Pulmonary artery endothelial cell (primary cell): ENCODE results near the gene NIPAL4. TPM values are rescaled to one million over a fixed set of nuclear protein-coding genes. Genes with fewer than 3 reads are reported as not detected.
A peak's percentile ranks its signal among the peaks of the same experiment; 100 is the strongest.

Source experiments
- DNase-seq: peaks from one replicate; pipeline ENCODE4 v3.0.0-alpha.2; 2011; ENCODE audit warnings: low read depth, low spot score
- total RNA-seq: library from RNA; depleted of rRNA; stranded (reverse); fragments of >200 nt; gene quantifications from 2 replicates; pipeline ENCODE4 v1.2.3, GENCODE V29; 2014

Gene NIPAL4
- total RNA-seq, 1 donor from 2014 or later, result not detected

DNA sequence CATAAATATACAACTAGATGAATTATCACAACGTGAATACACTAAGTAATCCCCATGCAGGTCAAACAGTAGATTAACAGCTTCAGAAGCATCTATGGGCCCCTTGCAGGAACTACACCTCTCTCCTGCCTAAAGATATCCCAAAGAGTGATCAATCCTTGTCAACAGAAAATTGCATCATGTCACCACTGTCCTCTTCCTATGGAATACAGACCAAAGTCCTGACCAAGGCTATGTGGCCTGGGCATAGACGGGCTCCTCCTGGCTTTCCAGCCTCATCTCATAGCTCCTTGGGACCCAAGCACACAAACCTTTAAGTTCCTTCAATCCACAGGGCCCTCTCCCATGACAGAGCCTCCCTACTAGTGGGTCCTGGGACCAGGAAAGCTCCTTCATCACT, 25.3 kb downstream of the NIPAL4 start:
- DNase-seq, result no peak

DNA sequence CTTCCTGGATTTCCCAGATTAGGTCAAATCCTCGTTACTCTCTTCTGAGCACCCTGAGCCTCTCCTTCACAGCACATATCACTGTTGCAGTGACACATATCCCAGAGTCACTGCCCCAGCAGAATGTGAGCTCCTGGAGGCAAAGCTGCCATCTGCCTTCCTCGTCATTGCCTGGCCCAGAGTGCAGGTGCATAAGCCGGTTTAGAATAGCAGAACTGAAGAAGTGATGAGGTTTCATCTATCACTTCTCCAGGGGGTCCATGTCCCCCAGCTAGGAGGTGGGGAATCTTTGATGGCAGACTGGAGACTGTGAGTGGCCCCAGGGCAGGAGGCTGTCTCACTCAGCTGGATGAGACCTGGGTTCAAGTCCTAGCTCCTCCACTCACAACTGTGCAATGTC, 25.8 kb downstream of the NIPAL4 start:
- no peak for DNase-seq

DNA sequence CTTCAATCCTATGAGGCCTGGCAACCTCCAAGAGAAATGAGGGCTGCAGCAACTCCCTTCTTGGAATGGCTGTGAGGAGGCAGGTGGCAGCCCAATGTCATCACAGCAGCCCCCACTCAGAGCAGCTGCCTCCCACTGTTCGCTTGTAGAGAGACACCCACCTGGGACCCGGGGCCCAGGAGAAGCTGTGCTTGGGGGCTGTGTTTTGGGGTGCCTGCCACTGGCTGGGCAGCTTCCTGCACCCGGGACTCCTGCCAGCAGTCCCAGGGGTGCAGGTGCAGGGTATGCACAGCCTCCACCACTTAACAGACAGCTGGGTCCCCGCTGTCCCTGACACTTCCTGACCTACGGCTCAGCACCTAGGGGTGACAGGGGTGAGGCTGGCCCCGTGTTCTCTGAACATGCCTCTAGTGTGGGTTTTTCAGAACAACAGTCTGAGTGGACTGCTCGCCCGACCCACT, 26.2 kb downstream of the NIPAL4 start:
- DNase-seq, result no peak

DNA sequence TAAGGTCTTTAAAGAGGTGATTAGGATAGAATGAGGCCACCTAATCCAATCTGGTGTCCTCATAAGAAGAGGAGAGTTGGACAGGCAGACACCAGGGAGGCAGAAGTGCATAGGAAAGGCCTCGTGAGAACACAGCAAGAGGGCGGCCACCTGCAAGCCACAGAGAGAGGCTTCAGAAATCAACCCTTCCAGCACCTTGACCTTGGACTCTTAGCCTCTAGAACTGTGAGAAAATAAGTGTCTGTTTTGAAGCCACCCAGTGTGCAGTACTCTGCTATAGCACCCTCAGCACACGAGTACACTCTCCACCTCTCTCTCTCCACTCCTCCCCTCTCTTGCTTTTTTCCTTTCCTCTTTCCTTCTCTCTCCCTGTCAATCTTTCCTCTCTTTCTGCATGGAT, 26.8 kb downstream of the NIPAL4 start:
- DNase-seq, result no peak

DNA sequence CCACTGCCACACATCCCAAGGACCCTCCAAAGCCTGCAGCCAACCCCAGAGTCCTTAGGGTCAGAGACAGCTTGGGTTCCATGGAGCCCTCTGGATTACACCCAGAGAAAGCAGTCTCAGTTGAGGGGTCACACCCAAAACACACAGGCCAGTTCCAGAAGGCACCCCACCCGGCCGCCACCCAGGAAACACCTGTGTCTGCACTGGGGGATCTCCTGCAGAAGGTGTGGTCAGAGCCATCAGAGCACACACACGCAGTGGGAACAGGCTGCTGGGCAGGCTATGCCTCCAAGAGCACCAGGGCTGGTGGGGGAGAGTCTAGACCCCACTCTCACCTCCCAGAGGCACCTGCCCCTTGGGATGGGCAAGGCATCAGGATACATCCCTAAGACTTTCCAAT, 27.3 kb downstream of the NIPAL4 start:
- DNase-seq, result no peak

DNA sequence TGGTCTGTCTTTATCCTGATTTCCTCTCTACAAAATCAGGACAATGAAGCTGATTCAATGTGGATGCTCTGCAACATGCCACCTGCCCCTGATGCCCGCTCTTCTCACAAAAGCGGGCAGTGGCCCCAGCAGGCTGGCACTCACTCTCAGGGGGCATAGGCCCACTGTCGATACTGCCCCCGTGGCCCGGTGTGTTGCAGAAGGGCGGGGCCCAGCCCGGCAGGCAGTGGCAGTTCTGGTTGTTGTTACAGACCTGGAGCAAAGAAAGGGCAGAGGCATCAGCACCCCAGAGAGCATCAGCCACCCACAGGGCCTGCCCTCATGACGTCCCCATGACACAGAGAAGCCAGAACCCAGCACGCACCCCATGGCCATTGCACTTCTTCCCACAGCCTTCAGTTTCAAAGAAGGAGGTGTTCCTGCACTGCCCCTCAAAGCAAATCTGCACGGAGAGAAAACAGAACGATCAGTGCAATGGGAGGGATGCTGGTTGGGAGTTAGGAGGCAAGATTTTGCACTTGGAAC, 31.5 kb downstream of the NIPAL4 start:
- no peak for DNase-seq

DNA sequence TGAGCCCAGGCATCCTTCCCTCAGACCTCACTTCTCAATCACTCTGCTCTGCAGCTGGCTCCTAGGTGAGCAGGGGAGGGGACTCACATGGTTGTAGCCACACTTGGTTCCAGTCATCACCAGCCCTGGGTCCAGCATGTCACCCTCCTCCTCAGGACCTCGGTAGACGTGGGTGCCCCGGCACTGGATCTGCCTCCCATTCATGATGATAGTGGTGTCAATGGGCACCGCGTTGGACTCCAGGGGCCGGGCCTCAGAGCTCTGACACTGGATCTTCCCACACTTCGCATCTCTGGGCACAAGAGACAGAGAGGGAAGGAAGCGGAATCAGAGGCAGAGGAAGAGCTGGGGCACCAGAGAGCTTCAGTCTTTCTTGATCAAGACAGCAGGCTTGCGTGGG, 32.9 kb downstream of the NIPAL4 start:
- DNase-seq, result no peak

DNA sequence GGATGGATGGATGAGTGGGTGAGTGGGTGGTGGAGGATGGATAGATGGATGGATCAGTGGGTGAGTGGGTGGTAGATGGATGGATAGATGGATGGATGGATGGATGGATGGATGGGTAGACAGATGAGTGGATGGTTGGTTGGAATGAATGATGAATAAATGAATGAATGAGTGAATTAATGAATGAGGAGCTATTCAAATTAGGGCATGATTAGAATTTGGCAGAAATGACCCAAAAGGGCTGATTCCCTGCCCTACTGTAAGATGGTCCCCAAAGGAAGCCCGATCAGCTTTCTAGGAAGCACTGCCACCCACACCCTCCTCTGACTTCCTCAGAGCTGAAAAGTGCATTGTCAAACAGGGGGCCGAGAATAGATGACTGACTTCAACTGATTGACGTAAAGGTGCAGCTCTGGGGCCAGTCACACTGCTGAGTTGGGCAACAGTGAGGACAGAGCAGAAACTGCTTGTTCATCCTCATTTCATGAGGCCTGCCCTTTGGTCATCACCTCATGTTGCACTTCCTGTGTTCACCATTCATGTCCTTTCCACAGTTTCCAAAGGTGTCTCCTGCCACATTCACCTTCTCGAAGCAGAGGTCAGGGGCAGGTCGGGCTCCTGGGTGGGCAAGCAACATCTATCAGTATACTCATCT, 34.3 kb downstream of the NIPAL4 start:
- DNase-seq, result no peak

DNA sequence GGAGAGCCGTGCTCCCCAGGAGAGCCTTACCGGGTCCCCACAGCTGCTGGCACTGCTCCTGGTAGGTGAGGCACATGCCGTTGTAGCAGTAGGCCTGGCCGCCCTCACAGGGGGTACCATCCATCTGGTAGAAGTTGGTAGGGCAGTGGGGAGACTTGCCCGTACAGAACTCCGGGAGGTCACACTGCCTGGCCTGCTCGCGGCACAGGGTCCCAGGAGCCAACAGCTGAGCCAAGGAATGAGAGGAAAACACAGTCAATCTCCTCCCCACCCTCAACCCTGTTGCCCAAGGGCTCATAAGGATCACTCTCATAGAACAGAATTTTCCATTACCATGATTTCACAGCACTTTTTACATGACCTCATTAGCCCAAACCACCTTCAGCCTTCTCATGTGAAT, 36.9 kb downstream of the NIPAL4 start:
- no peak for DNase-seq

DNA sequence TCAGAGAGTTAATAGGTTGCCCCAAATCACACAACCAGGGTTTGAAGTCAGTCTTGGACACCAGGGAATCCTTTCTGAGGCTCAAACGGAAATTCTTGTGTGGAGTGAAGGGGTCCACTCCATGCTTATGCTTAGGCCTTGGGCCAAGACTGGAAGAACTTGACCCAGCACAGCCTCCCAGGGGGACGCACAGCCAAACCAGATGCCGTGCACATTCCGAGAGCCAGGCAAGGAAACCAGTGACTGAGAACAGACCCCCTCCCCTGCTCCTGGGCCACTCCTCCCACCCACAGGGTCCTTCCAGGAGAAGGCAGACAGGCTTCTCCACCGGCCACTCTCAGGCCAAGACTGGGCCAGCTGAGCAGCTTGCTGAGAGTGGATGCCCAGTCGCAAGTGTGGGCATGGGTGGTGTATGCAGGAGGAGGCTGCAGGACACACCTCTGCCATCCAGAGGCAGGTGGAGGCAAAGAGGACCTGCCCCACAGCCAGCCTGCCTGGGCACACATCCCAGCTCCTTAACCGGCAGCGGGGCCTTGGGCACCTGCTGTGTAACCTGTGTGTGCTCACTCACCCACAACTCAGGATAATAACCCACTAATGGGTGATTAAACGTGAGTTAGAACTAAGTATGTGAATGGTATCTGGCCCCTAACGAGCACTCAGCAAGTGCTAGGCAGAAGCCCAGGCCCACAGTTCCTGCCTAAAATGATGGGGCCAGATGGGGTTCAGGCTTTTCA, 38.0 kb downstream of the NIPAL4 start:
- DNase-seq, result no peak

DNA sequence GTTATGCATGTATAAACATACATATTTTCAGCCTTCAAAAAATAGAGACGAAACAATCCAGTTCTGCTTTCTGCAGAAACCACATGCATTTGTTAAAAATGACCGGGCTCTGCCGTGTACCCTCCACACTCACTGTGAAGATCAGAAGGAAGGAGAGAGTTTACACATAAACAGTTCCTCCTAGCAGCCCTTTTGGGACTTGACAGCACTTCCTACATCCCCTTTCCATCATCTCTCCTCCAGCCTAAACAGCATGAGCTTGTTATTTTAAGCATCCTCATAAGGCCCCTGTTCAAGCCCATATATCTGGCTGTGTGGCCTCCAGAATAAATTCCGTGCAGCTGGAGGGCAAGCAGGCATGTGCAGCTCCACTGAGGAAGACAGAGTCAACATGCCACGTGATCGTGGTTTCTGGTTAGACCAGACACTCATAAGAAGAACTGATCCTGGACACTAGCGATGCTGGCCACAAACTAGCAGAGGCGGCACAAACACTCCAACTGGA, 42.2 kb downstream of the NIPAL4 start:
- no peak for DNase-seq

DNA sequence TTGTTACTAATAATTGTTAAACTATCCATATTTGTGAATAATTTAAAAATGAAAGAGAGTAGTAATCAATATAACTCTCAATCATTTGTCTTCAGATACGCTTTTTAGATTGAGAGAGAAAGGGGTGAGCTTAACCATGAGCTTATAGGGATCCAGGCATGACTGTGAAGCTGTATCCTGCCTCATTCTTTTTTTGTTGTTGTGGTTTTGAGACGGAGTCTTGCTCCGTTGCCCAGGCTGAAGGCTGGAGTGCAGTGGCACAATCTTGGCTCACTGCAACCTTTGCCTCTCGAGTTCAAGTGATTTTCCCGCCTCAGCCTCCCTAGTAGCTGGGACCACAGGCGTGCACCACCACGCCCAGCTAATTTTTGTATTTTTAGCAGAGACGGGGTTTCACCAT, 44.0 kb downstream of the NIPAL4 start:
- DNase-seq, result no peak

DNA sequence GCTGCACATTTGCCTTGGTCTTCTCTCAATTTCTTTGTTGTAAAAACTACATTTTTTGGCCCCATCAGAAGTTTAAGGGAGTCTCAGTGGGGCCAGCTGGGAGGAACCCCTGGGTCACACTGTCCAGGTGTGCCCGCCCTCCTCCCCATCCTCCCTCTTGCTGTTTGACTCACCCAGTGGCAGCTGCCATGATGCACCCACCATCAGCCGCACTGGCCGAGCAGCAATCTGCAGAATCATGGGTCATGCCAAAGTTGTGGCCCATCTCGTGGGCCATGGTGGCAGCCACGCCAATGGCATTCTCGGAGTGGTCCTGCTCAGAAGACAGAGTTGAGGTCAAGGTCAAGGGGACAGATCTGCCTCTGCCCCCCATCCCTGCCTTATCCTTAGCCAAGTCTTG, 45.5 kb downstream of the NIPAL4 start:
- DNase-seq, result no peak

DNA sequence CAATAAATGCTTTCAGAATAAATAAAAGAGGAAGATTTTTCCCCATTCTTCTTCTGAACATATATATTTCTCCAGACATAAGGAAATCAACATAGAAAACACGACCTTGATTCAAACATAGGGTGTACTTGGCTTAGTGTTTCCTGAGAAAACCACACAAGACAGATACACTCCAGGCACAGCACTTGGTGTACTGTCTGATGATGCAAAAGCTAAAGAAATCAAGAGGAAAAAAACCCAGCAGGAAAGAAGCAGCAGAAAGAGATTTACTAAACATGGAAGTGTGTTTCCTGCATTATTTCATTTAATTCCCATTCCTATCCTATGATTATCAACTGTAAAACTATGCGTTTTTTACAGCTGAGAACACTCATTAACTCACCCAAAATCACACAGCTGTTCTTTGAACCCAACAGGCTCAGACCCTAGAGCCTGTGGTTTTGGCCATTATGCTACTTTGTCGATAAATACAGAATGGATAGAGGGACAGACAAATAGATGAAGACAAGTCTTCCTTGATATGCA, 46.1 kb downstream of the NIPAL4 start:
- DNase-seq, result no peak

DNA sequence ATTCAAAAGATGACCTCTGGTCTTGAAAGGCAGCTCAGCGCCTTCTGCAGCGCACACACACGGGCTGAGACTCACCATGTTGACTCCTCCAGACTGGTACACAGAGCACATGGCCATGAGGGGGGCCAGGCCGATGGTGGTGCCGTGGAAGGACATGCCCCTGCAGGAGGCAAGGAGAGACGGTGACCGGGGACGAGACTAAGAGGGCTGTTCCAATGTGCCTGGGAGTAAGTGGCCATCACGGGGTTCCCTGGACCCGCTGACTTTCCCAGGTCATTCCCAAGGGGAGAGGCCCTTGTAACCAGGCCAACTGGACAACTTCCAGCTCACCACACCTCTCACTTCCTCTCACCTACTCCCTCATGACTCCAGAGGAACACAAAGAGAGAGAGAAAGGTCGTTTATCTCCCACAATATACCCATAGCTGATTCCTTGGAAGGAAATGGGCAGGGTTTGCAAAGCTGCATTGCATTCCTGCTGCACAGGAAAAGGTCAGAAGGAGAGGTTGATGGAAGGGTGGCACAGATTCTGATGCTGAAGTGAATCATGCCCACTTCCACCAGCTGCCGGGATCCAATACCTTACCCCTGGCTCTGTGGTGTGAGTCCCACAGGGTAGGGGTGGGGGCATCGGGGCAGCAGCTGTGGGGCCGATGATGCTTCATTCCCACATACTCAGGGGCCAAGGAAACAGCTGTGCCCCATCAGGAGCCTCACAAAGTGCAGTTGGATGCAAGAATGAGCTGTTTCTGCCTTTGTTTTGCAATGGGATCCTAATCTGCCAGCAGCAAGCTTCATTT, 47.2 kb downstream of the NIPAL4 start:
- peak; percentile 53 for DNase-seq

DNA sequence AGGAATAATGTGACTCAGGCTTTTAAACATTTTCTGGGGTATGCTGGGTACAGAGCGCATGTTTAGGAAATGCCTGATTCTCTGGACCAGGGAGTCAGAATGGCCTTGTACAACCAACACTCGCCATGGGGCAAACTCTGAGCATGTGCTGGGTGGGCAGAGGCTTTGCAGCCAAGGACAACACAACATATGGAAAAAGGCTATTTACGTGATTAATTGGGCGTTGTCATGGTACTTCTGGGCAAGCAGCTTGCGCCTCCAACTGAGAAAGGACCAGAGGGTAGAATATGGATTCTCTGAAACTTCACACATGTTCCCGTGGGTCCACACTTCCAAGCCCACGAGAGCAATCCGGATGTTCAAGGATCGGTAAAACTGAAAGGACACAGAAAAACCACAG, 49.1 kb downstream of the NIPAL4 start:
- DNase-seq, result no peak

DNA sequence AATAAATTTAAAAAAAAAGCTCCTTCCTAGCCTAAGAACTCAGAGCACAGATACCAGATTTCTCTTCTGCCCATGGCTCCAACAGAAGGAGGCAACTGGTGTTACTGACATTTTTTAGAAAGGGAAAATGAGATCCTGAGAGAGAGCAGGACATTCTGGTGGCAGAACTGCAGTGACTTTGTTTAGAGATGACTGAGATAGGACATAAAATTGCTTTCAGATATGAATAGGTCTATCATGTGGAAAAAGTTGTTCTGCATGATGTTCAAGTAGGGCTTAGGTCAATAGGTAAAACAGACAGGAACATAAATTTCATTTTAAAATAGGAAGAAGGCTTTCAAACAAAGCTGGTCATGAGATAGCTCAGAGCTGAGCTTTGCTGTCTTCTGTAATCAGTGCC, 49.6 kb downstream of the NIPAL4 start:
- no peak for DNase-seq

DNA sequence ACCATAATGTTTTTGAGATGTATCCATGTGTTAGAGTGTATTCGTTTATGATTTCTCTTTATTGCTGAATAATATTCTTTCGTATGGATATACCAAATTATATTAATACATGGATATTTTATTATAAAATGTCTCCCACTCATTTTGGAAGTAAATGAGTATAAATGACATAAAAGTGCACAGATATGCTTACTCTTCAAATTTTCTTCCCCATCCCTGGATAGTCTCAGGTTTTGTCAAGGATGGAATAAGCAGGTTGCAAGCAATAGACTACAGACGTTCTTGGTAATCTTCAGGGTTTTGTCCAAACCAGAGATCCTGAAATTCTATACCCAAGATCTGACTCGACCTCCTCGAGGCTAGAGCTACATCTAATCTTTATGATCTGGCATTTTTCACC, 50.7 kb downstream of the NIPAL4 start:
- no peak for DNase-seq

DNA sequence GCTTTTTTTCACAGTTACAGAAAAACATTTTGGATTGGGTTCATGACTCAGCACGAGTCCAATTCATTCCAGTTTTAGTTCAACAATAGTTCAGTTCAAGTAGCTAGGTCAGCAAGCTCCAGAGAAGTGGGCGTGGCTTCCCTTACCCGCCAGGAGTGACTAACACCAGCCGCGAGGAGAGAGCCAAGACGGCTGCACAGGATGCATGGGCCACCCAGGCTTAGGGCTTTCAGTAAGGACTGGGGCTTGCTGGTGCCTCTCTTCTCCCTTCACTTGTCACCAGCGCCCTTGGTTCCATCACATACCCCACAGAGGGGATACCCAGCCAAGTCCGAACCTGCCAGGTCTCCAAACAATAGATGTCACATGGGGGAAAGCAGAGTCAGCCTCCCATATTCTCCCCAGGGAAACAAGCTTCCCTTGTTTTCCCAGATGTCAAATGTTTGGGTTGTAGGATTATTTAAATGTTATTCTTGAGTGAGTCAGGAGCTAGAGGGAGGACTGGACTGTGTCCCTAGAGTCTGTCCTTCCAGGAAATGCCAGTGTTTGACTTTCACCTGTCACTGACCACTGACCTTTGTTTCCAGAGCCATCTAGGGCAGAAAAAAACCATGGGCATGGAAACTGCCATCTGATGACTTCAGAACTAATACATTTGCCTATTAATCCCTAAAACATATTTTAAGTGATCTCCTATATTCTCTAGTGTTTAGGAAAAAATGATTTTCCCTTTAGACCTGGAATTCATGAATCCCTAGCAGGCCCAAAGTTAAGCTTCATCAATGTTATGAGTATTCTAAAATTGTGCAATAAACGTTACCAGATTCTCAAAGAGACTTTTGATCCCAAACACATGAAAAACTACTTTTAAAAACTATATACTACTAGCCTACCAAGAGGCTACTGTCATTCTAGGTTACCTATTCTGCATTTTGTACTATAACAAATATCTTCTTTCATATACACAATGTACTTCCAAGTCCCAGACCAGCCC, 51.9 kb downstream of the NIPAL4 start:
- peak; percentile 90 for DNase-seq

DNA sequence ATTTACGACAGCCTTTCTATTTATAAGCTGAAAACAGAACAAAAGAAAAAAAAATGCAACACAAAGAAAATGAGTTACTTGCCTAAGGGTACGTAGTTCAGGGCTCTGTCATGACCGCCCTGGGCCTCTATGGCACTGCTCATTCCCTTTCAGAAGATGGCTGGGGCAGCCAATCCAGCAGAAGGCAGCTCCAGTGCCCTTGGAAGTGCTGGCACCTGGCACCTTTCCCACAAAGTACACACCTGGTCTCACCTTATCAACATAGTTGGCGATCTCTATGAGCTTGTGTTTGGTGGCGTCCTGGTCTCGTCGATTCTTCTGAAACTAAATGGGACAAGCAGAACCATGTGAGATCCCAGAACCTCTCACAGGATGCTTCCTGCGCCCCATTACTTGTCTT, 53.2 kb downstream of the NIPAL4 start:
- no peak for DNase-seq
